NCI-H748 (cell line): ENCODE results near the gene ERC2.
A peak's percentile ranks its signal among the peaks of the same experiment; 100 is the strongest.

ENCODE experiments used
- DNase-seq: peaks from one replicate; lab custom pipeline; 2025; ENCODE audit not compliant: unreplicated experiment; lab: John Stamatoyannopoulos, UW

ERC2 gene

DNA sequence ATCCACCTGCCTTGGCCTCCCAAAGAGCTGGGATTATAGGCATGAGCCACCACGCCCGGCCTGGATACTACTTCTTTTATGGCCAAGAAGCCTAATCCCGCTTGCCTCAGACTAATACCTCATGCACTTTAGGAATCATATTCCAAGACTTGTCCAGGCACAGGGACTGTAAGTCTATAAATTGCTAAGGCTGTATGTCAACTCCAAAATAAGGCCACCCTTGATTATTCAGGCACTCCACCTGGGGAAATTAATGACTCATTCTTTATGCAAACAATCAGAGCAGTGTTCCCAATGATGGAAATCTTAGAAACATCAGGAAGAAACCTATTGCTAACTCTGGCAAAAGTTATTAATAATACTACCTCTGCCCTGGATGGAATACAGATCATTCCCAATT is 98.4 kb downstream of the ERC2 start:
- DNase-seq: no peak

DNA sequence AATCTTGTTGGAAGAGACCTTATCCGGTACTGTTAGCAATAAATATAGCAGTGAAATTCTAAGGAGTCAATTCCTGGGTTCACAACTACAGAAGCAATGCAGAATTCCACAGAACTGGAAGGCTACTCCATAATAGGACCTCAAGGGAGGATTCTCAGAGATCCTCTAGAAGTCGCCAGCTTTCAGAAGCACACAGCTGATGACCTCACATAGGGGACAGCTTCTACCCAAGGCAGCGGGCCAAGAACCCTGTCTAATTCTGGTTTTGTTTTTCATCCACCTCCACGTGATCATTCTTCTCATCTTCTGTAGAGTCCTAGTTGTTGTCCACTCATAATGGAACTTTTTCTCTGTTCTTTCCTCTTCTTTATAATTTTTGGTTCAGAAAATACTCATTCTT is 99.4 kb downstream of the ERC2 start:
- no peak for DNase-seq

DNA sequence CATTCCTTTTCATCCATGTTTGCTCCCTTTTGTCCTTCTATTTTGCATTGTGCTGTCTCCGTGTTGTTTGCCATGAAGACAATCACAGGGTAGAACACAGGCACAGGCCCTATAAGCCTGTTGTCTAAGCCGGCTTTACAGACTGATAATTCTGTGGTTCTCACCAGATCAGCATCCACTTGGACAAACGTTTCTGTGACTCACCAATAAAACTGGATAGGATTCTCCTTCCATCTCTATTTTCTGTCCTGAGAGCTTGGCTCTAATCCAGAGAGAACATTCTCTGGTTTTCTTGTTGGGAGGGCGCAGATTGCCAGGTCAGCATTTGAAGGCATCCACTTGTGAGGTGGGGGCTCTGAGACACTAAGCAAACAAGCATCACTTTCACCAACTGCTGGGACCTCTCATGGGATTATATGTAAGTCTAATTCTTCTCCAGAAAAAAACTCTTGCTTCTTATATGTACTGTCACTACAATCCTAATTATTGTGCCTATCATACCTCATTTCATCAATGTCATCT is 101.6 kb downstream of the ERC2 start:
- DNase-seq: peak; percentile 7

DNA sequence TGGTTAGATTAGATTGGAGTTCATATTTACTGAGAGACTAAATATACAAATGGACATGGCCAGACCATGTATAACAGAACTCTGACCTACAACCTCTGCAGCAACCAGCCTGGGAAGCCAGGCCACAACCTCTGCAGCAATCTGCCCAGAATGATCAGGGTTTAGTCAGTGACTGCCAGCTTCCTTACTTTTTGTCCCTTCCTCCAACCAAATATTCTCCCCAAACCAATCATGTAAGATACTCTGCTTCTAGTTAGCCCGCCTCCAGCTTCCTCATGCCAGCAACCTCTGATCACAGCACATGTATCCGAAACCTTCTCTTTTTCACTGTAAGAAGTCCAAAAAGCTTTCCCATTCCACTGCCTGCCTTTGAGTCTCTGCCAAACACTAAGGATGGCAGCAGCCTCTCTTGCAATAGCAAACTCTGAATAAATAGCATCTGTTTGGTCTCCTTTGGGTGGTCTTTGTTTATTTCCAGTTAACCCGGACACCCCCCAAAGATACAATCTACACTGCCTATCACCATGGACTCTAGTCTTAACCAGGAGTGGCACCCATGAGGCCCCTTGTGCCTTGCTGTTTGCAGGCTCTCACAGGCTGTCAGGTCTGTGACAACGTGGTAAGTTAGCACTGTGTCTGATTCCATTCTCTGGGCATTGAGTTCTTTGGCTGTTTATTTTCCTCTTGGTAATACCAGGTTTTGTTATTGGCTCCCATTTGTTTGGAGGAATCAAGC is 102.2 kb downstream of the ERC2 start:
- no peak for DNase-seq

DNA sequence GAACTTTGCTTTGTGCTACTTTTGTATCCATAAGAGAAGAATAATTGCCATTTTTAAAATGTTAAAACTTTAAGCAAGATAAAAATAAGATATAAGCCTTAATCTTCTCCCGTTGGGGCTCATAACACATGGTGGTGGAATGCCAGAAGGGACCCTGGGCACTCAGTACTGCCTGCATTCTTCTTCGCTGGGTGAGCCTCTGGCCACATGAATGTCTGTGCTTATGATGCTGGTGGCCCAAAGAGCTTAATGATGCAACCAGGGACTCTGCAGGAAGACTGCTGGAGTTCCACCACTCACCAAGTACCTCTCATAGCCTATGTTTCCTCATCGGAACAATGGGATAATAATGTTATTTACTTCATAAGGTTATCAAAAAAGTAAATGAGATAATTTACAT is 103.6 kb downstream of the ERC2 start:
- no peak for DNase-seq

DNA sequence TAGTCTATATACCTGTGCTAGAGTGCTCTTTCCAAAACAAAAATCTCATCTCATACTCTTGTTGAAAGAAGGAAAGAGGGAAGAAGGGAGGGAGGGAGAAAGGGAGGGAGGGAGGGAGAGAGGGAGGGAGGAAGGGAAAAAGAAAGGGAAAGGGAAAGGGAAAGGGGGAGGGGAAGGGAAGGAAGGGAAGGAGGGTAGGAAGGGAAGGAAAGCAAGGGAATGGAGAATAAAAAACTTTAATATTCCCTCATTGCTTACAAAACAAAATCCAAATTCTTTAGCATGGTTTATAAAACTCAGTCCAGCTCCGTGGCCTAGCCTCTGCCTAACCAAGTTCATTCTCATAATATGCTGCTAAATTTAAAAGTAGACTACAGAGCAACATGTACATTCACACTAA is 104.5 kb downstream of the ERC2 start:
- DNase-seq: no peak

DNA sequence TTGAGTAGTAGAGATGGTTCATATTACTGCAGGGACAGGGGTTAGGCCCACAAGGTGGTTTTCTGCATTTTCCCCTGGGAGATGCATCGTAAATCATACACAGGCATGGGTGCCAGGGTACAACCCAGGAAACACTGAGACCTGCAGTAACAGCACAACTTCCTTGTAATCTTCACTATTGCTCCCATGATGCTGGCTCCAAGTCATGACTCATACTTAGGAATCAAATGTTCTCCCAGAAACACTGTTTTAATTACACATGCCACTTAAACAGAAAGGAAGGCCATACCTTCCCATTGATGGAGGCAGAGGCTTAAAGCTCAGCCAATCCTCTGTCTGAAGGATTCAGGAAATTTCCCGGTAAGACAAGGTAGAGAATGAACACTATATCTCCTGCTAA is 106.5 kb downstream of the ERC2 start:
- no peak for DNase-seq

DNA sequence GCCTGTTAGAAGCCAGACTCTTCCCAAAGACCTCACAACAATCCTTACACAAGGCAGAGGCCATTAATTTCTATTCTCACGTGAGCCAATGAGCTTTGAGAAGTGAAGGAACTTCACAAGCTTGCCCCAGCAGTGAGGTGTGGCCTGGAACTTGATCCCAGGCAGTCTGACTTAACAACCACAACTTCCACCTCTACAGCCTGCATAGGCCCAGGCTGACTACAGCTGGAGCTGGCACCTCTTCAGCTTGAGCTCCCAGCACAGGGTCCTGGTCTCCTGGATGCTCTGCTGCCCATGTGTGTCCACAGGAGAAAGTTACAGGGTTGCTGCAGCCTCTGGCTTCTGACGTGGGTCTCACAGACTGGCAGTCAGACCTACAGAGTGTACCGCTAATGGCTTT is 111.0 kb downstream of the ERC2 start:
- no peak for DNase-seq

DNA sequence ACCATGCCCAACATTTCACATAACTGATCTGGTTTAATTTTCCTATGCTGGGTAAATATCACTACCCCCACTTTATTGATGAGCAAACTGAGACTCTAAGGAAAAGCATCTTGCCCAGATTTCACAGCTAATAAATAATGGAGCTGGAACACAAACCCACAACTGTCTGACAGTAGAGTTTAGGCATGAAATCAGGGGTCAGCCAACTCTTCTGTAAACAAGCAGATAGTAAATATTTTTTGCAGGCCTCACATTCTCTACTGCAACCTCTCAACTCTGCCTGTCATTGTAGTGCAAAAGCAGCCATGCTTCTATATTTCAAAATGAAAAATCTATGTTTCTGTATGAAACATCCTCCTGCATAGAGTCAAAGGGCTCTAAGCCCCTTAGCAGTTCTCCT is 111.5 kb downstream of the ERC2 start:
- no peak for DNase-seq

DNA sequence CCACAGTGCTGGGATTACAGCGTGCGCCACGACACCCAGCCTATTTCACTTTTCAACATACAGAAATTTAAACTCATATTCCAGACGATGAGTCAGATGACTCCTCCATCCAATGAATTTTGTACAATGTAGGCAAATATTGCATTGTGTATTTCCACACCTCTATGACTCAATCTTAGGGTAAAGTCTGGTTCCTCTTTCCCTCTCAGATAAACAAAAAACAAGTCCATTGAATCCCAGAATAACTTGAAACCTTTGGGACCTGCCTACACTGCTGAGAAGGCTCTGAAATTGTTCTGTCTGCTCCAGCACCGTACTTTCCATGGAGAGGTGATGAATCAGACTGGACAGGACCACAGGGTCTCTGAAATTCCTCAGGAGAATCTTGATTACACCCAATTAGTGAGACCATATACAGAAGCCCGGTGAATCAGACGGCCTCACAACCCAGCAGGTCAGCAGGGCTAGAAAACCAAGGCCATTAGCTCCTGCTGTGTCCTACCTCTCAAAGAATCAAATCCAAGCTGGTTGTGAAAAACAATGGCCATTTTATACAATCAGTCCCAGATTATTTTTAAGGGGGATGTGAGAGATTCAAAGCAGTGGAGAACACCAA is 112.6 kb downstream of the ERC2 start:
- no peak for DNase-seq

DNA sequence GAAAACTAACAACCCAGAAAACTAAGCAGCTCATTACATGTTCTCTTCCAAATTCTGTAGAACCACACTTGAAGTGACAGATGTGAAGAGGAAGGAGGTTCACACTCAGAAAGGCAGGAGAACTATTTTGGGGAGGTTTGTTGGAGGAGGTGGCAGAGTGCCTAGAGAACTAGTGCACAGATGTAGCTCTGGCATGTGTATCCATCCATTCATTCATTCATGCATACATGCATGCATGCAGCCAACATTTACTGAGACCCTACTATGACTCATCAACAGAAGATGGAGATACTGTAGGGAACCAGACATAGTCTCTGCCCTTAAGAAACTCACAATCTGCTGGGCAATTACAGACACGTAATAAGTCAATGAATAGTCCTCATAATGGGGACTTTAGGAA is 116.7 kb downstream of the ERC2 start:
- DNase-seq: no peak

DNA sequence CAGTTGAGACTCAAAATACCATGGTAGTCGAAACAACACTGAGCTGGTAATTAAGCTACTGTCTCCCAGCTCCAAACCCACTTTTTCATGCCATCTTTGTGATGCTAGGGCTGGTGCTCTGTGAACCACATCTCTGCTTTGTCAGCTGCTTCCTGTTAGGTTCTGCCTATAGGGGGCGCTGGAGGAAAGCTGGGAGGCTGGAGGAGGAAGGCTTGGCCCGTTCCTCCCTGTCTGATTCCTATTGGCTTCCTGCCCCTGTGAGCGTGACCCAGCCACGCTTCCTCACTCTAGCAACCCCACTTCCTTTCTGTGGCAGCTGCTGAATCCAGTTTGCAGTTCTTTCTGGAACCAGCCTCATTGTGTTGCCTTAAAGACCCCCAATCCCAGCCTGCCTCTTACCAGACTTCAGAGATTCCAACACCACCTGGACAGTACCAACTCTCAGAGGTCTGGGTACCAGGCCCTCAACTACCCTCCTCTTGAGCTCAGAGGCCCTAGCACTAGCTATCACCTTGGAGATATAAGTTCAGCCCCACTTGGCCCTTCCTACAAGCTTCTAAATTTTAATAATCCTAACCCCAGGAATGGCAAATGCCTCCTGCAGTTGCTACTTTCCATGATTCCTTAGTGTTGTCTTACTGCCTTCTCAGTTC is 120.9 kb downstream of the ERC2 start:
- DNase-seq: peak; percentile 69

DNA sequence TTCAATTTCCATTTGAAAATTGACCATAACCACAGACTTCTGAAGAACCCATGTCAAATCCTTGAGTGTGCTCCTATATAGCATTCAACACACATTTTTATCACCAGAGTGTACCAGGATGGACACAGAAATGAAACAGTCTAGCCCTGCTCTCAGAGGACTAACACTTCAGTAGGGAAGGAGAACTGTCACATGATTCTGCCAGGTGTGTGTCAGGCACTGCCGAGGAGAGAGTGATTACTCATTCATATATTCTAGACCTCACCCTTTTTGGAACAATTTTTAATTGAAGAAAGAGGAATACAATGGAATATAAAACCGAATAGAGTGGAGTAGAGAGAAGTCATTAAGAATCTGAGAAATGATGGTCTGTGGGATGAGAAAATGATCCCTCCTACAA is 125.8 kb downstream of the ERC2 start:
- DNase-seq: no peak

DNA sequence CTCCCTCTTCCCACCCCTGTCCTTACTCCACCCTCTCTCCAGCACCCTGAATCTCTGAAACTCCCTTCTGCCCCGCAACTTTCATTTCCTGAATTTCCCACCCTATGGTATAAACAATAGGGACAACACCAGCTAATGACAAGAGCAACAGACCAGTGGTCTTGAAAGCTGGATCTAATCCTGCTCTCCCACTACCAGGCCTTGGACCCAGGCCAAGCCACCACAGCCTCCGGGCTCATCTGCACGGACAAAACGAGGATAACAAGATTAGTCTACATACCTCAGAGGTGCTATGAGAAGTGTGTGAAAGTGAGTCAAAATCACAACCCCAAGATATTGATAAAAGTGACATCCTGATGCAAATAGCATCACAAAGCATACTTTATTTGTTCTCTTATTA is 128.6 kb downstream of the ERC2 start:
- DNase-seq: peak; percentile 48

DNA sequence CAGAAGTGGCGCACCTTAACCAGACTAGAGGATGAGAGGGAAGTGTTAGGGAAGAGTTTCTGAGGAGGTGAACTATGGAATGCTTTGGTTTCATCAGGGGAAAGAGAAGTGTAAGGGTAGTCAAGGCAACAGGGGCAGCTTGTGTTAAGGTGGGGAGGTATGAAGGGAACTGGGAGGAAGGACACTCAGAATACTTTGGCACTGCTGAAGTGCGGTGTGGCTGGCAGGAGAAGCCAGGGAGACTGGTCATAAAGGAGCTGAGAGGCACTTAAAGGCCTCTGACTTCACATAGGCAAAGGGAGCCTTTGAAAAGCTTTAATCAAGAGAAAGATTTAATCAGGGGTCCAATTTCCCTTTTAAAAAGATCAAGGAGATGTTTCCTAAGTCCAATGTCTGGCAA is 129.0 kb downstream of the ERC2 start:
- no peak for DNase-seq

DNA sequence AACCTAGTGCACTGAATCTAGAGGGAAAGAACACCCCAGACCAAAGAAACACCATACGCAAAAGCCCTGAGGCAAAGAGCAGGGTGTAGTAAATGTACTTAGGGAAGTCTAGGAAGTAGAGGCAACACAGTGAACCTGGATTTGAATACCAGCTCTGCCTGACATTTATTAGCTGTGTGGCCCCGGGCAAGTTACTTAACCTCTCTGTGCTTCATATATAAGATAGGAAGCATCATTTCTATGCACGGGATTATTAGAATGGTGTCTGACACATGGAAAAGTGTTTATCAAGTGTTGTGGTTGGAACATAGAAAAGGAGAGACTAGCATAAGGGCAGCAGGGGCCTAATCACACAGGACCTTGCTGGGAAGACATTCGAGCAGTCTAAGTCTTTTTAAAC is 132.2 kb downstream of the ERC2 start:
- no peak for DNase-seq

DNA sequence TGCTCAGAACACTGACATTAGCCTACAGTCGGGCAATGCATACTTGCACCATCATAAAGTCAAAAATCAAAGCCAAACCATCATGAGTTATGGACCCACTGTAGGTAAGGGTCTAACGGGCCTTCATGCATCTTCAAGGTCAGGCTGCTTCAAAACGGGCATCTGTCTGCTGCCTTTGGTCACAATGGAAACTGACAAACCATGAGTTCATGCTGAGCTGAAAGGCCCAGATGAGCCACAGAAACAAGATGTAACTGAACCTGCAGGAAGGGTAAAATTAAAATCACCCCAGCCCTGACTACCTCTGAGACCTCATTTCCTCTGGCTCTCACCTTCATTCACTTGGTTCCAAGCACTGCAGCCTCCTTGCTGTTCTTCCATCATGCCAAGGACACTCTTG is 143.8 kb downstream of the ERC2 start:
- DNase-seq: no peak

DNA sequence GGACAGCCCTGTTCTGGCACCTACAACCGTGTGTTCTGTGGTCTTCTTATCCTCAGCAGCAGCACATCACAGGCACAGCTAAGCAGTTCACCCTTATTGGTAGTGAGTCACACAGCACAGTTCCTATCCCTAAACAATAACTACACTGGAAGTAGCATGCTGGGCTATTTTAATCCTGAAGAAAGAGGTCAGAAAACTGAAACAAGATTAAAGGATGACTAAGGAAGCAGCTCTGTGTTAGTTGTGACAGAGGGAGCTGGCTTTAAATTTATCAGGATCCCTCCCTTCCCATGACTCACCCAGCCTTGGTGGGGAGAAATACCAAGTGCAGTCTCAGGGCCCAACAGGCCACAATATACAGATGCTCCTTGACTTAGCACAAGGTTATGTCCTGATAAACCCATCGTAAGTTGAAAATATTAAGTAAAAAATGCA is 144.3 kb downstream of the ERC2 start:
- no peak for DNase-seq

DNA sequence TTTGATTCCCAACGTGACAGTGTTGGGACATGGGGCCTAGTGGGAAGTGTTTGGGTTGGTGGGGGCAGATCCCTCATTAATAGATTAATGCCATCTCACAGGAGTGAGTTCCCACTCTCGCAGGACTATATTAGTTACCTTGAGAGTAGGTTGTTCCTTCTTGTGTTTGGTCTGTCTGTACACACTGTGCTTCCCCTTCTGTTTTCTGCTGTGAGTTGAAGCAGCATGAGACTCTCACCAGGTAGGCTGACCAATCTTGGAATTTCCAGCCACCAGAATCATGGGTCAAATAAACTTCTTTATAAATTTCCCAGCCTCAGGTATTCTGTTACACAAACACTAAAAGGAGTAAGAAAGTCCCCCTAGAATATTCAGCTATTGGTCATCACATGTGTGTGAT is 145.4 kb downstream of the ERC2 start:
- DNase-seq: no peak

DNA sequence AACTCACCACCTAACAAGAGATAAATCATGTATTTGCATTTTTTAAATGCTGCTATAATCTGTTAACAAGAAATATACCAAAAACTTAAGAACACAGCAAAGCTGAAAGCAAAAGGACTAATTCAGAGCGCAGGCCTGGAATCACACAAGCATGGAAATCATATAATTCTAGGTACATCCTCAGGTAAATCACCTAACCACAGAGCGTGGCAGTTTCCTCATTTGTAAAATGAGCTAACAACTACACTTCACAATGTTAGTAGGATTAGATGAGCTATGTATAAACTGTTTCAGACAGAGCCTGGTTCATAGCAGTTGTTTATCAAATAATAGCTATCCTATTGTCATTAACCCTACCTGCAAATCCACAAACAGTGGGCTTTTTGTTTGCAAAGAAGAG is 146.4 kb downstream of the ERC2 start:
- no peak for DNase-seq

DNA sequence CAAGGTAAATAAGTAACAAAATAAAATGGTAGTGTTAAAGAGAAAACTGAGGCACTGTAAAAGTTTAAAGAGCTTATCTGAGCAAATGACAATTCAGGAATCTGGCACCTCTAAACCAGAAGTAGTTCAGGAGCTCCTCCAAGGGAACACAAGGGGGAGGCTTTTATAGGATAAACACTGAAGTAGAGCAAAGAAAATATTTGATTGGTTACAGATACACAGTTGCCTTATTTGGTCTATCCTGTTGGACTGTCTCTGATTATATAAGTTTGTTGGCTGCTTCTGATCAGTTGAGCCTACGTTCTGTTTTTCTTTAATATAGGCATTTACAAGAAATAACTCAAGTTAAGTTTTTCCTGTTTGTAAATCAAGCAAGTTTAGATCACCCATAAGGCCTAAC is 146.9 kb downstream of the ERC2 start:
- DNase-seq: no peak

DNA sequence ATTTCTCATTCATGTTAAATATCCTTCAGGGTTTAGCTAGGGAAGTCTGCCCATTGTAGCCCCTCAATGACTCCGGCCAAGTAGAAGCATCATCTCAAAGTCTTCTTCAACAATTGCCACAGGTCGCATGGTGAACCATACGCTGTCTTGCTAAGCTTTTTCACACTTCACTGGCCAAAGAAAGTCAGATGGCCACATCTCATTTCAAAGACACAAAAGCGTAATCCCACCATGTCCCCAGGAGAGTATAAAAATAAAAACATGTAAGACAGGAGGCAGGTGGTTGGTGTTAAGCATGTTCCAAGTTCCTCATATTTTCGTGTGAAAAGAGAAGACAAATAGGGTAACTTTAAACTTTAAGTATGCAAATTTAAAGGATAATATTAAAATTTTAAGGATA is 147.4 kb downstream of the ERC2 start:
- DNase-seq: no peak
